T1000 (cell line): Measurements from ENCODE around the gene GPR155.
A peak's percentile ranks its signal among the peaks of the same experiment; 100 is the strongest.
"Not testable (repeated sequence)": the region's sequence is repeated elsewhere in the genome, so short reads cannot be mapped to it uniquely, and the experiment has no call there.

ENCODE experiments used
- DNase-seq: peaks from one replicate; lab custom pipeline; 2025; ENCODE audit warnings: mixed read lengths; lab: John Stamatoyannopoulos, UW

The GPR155 gene

GRCh38 chr2:174438146-174438886, 48.5 kb downstream of the GPR155 start:
- no peak for DNase-seq

- no peak for DNase-seq
Observed at GRCh38 chr2:174436351-174436750, 50.5 kb downstream of the GPR155 start.

- DNase-seq = no peak
Observed at GRCh38 chr2:174431902-174432301, 54.9 kb downstream of the GPR155 start.

- DNase-seq = no peak
Observed at GRCh38 chr2:174430066-174430465, 56.8 kb downstream of the GPR155 start.

- no peak for DNase-seq
Observed at GRCh38 chr2:174428214-174428613, 58.6 kb downstream of the GPR155 start.

GRCh38 chr2:174412256-174412655, 74.6 kb downstream of the GPR155 start:
- no peak for DNase-seq

GRCh38 chr2:174410039-174410438, 76.8 kb downstream of the GPR155 start:
- DNase-seq = not testable (repeated sequence)

- no peak for DNase-seq
Observed at GRCh38 chr2:174403628-174404027, 83.2 kb downstream of the GPR155 start.

- no peak for DNase-seq
Observed at GRCh38 chr2:174400853-174401252, 86.0 kb downstream of the GPR155 start.

GRCh38 chr2:174399171-174399570, 87.7 kb downstream of the GPR155 start:
- DNase-seq = no peak

- no peak for DNase-seq
Observed at GRCh38 chr2:174397773-174398172, 89.1 kb downstream of the GPR155 start.

- no peak for DNase-seq
Observed at GRCh38 chr2:174395969-174396630, 90.7 kb downstream of the GPR155 start.

GRCh38 chr2:174395284-174395968, 91.4 kb downstream of the GPR155 start, which contains the start of gene SCRN3:
SCRN3 (plus strand) TSS chr2:174395730; CDS start chr2:174398284, 2,554 bp downstream.
- peak; percentile 36 for DNase-seq

- no peak for DNase-seq
Observed at GRCh38 chr2:174392706-174393105, 94.1 kb downstream of the GPR155 start.

GRCh38 chr2:174390303-174390702, 96.5 kb downstream of the GPR155 start:
- not testable (repeated sequence) for DNase-seq

GRCh38 chr2:174389542-174389941, 97.3 kb downstream of the GPR155 start:
- DNase-seq = no peak

GRCh38 chr2:174388706-174389105, 98.1 kb downstream of the GPR155 start:
- not testable (repeated sequence) for DNase-seq

- DNase-seq = no peak
Observed at GRCh38 chr2:174385201-174385600, 101.6 kb downstream of the GPR155 start.

- DNase-seq = no peak
Observed at GRCh38 chr2:174383796-174384195, 103.0 kb downstream of the GPR155 start.
